HG03469 (cell line): ENCODE data around the gene DNMT3A.

Source experiments
- ATAC-seq: cut with Tn5 transposase; IDR thresholded peaks from one replicate; pipeline ENCODE4 v1.9.1; 2021; ENCODE audit warnings: mild to moderate bottlenecking, moderate library complexity, moderate number of reproducible peaks; ENCODE audit not compliant: unreplicated experiment

DNMT3A gene

GRCh38 chr2:25245141-25245540 is 96.6 kb downstream of the DNMT3A start:
- ATAC-seq, result no peak

- ATAC-seq, result no peak
Measured at GRCh38 chr2:25243995-25244394, 97.7 kb downstream of the DNMT3A start.

GRCh38 chr2:25241452-25241851 is 100.3 kb downstream of the DNMT3A start:
- ATAC-seq, result no peak

- no peak for ATAC-seq
Measured at GRCh38 chr2:25240636-25241035, 101.1 kb downstream of the DNMT3A start.

GRCh38 chr2:25238920-25239319 is 102.8 kb downstream of the DNMT3A start:
- ATAC-seq, result no peak

- no peak for ATAC-seq
Measured at GRCh38 chr2:25237764-25238163, 104.0 kb downstream of the DNMT3A start.

GRCh38 chr2:25236736-25237135 is 105.0 kb downstream of the DNMT3A start:
- ATAC-seq, result no peak

- ATAC-seq, result no peak
Measured at GRCh38 chr2:25234738-25235137, 107.0 kb downstream of the DNMT3A start.

- no peak for ATAC-seq
Measured at GRCh38 chr2:25233916-25234605, 107.7 kb downstream of the DNMT3A start.

GRCh38 chr2:25232248-25232825 is 109.4 kb downstream of the DNMT3A start:
- ATAC-seq, result no peak

GRCh38 chr2:25230948-25231311 is 110.8 kb downstream of the DNMT3A start:
- no peak for ATAC-seq

- ATAC-seq, result no peak
Measured at GRCh38 chr2:25230198-25230947, 111.4 kb downstream of the DNMT3A start.

- ATAC-seq, result no peak
Measured at GRCh38 chr2:25229279-25230197, 112.2 kb downstream of the DNMT3A start.

GRCh38 chr2:25228848-25229278 is 112.9 kb downstream of the DNMT3A start:
- no peak for ATAC-seq

- no peak for ATAC-seq
Measured at GRCh38 chr2:25227576-25227975, 114.1 kb downstream of the DNMT3A start.

GRCh38 chr2:25226827-25227226 is 114.9 kb downstream of the DNMT3A start:
- ATAC-seq, result no peak

GRCh38 chr2:25222477-25223121 is 119.1 kb downstream of the DNMT3A start:
- ATAC-seq, result no peak

GRCh38 chr2:25221579-25221978 is 120.1 kb downstream of the DNMT3A start:
- ATAC-seq, result no peak

- ATAC-seq, result no peak
Measured at GRCh38 chr2:25220313-25220712, 121.4 kb downstream of the DNMT3A start.

GRCh38 chr2:25219621-25220020 is 122.1 kb downstream of the DNMT3A start:
- no peak for ATAC-seq

- no peak for ATAC-seq
Measured at GRCh38 chr2:25218100-25218499, 123.6 kb downstream of the DNMT3A start.
